HEK293T (cell line): ENCODE measurements around the gene TFAM.

Experiments used
- BHLHE40 ChIP-seq: fragments of 450-650 bp; IDR thresholded peaks from 2 replicates; pipeline ENCODE4 v1.6.1; 2016; ENCODE audit warnings: mild to moderate bottlenecking, moderate library complexity, borderline replicate concordance
- CTBP1 ChIP-seq: fragments of 450-650 bp; IDR thresholded peaks from 2 replicates; pipeline ENCODE4 v1.6.1; 2016; ENCODE audit warnings: borderline replicate concordance
- ELF4 ChIP-seq: fragments of 450-650 bp; IDR thresholded peaks from 2 replicates; pipeline ENCODE4 v1.6.1; 2017; ENCODE audit warnings: antibody characterized with exemption
- FOXA1 ChIP-seq: fragments of 450-650 bp; IDR thresholded peaks from 2 replicates; pipeline ENCODE4 v1.6.1; 2016; ENCODE audit warnings: mild to moderate bottlenecking
- FOXK2 ChIP-seq: fragments of 450-650 bp; IDR thresholded peaks from 2 replicates; pipeline ENCODE4 v1.6.1; 2016; ENCODE audit warnings: mild to moderate bottlenecking
- FOXM1 ChIP-seq: fragments of 450-650 bp; IDR thresholded peaks from 2 replicates; pipeline ENCODE4 v1.6.1; 2017; ENCODE audit warnings: mild to moderate bottlenecking, borderline replicate concordance
- L3MBTL2 ChIP-seq: fragments of 450-650 bp; conservative IDR thresholded peaks from 2 replicates; pipeline ENCODE4 v1.6.1; 2016; ENCODE audit warnings: mild to moderate bottlenecking

DNA sequence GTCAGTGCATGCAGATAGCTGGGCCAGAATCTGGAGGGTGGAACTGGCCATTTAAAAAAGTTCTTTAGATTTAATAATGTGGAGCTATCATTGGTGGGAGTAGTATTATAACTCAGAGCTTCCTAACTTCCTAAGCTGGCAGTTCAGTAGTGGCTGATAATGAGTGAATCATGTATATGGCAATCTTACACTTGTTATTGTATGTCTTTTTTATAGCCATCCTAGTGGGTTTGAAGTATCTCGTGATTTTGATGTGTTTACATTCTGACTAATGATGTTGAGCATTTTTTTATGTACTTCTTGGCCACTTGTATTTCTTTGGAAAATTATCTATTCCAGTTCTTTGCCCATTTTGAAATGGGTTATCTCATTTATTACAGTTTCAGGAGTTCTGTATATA, 15.4 kb downstream of the TFAM start:
- TF ChIP-seq L3MBTL2 (no peak), FOXM1 (no peak), FOXA1 (no peak), BHLHE40 (no peak), FOXK2 (no peak), ELF4 (no peak), CTBP1 (no peak)
